ENCODE data around the gene SDCBP2.

Gene SDCBP2

DNA sequence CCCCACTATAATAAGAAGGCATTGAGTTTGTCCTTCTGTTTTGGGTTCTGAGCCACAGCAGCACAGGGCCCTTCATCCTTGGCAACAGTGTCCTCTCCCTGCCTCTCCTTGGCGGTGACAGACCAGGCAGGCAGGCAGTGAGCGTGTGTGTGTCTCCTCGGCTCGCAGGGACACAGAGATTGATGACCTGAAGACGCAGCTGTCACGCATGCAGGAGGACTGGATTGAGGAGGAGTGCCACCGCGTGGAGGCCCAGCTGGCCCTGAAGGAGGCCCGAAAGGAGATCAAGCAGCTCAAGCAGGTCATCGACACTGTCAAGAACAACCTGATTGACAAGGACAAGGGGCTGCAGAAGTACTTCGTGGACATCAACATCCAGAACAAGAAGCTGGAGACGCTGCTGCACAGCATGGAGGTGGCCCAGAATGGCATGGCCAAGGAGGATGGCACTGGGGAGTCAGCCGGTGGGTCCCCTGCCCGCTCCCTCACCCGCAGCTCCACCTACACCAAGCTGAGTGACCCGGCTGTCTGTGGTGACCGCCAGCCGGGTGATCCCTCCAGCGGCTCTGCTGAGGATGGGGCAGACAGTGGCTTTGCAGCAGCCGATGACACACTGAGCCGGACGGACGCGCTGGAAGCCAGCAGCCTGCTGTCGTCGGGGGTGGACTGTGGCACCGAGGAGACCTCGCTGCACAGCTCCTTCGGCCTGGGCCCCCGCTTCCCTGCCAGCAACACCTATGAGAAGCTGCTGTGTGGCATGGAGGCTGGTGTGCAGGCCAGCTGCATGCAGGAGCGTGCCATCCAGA lies 24.0 kb downstream of the SDCBP2 start:
- ChIA-PET POLR2A (no interaction called here), CTCF (no interaction called here)
- no peak for TF ChIP-seq SUZ12 (IDR thresholded peaks at IDR 0.05)
- TF ChIP-seq ELF4 (IDR thresholded peaks at IDR 0.05) = no peak
- TF ChIP-seq L3MBTL2 (conservative IDR thresholded peaks at IDR 0.05) = no peak
- TF ChIP-seq SP1 (IDR thresholded peaks at IDR 0.05) = no peak
- TF ChIP-seq FOXK2 (IDR thresholded peaks at IDR 0.05) = no peak
- no peak for TF ChIP-seq LEF1 (IDR thresholded peaks at IDR 0.05; ENCODE audit: borderline replicate concordance)
- TF ChIP-seq ZNF384 (IDR thresholded peaks at IDR 0.05) = no peak
- no peak for TF ChIP-seq BHLHE40 (IDR thresholded peaks at IDR 0.05; ENCODE audit: borderline replicate concordance)
- DNase-seq (ENCODE audit: extremely low spot score) = no peak

- ChIA-PET POLR2A (no interaction called here), CTCF (no interaction called here)
- TF ChIP-seq ARNT (IDR thresholded peaks at IDR 0.05) (no peak), CTBP1 (IDR thresholded peaks at IDR 0.05; ENCODE audit: borderline replicate concordance) (no peak), ELF4 (IDR thresholded peaks at IDR 0.05) (no peak), SP1 (IDR thresholded peaks at IDR 0.05) (no peak), HDGF (IDR thresholded peaks at IDR 0.05; ENCODE audit: borderline replicate concordance) (no peak), FOXK2 (IDR thresholded peaks at IDR 0.05) (no peak), FOXM1 (IDR thresholded peaks at IDR 0.05; ENCODE audit: borderline replicate concordance) (no peak), L3MBTL2 (conservative IDR thresholded peaks at IDR 0.05) (no peak), LEF1 (IDR thresholded peaks at IDR 0.05; ENCODE audit: borderline replicate concordance) (no peak), PKNOX1 (IDR thresholded peaks at IDR 0.05) (no peak), TARDBP (IDR thresholded peaks at IDR 0.05) (no peak), NFRKB (IDR thresholded peaks at IDR 0.05) (no peak), SUZ12 (IDR thresholded peaks at IDR 0.05) (no peak), ZNF384 (IDR thresholded peaks at IDR 0.05) (no peak), BHLHE40 (IDR thresholded peaks at IDR 0.05; ENCODE audit: borderline replicate concordance) (no peak), FOXA1 (IDR thresholded peaks at IDR 0.05) (no peak)
- no peak for DNase-seq (ENCODE audit: extremely low spot score)
Measured at GRCh38 chr20:1302685-1303541, 26.0 kb downstream of the SDCBP2 start.

- CTCF ChIA-PET = no interaction called here
- POLR2A ChIA-PET = no interaction called here
- DNase-seq (ENCODE audit: extremely low spot score) = no peak
Measured at GRCh38 chr20:1301031-1301529, 27.9 kb downstream of the SDCBP2 start.

DNA sequence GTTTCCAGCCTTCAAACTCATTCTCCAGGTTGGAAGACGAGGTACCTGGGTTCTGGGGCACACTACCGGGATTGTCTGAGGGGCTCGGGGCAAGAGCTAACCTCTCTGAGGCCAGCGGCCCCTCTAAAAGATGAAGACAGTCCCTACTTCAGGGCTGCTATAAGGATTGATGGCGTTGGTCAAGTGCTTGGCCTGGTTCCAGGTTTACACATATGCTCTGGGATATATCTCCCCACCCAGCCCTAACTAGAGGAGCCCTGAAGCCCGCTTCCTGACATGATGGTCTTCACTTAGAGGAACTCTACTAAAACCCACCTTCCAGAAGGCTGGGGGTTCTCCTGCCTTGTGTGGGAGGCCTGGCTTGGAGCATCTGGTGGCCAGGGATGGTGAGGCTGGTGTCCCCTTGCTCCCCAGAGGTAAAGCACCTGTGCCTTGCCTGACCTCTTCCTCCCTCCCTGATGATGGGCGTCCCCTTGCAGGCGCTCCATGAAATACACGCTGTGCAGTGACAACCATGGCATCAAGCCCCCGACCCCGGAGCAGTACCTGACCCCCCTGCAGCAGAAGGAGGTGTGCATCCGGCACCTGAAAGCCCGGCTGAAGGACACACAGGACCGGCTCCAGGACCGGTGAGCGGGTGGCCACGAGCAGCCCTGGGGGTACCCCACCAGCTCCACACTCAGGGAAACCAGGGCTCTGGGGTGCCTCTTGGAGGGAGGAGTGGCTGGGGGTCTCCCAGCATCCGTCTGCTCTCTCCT lies 28.7 kb downstream of the SDCBP2 start:
- ChIA-PET CTCF (no interaction called here), POLR2A (no interaction called here)
- TF ChIP-seq SUZ12 (IDR thresholded peaks at IDR 0.05) (no peak), TARDBP (IDR thresholded peaks at IDR 0.05) (no peak), CTBP1 (IDR thresholded peaks at IDR 0.05; ENCODE audit: borderline replicate concordance) (no peak), ARNT (IDR thresholded peaks at IDR 0.05) (no peak), NFRKB (IDR thresholded peaks at IDR 0.05) (no peak), ELF4 (IDR thresholded peaks at IDR 0.05) (no peak), L3MBTL2 (conservative IDR thresholded peaks at IDR 0.05) (no peak), LEF1 (IDR thresholded peaks at IDR 0.05; ENCODE audit: borderline replicate concordance) (no peak), FOXK2 (IDR thresholded peaks at IDR 0.05) (no peak), PKNOX1 (IDR thresholded peaks at IDR 0.05) (no peak)
- DNase-seq (ENCODE audit: extremely low spot score) = no peak

More at GRCh38 chr20:1301031-1301529, 27.9 kb downstream of the SDCBP2 start:
- no peak for TF ChIP-seq HDGF (IDR thresholded peaks at IDR 0.05; ENCODE audit: borderline replicate concordance)
- no peak for TF ChIP-seq CTBP1 (IDR thresholded peaks at IDR 0.05; ENCODE audit: borderline replicate concordance)
- TF ChIP-seq L3MBTL2 (conservative IDR thresholded peaks at IDR 0.05) = no peak
- no peak for TF ChIP-seq LEF1 (IDR thresholded peaks at IDR 0.05; ENCODE audit: borderline replicate concordance)
- TF ChIP-seq FOXM1 (IDR thresholded peaks at IDR 0.05; ENCODE audit: borderline replicate concordance) = no peak
- TF ChIP-seq NFRKB (IDR thresholded peaks at IDR 0.05) = no peak
- no peak for TF ChIP-seq FOXK2 (IDR thresholded peaks at IDR 0.05)
- no peak for TF ChIP-seq SP1 (IDR thresholded peaks at IDR 0.05)
- no peak for TF ChIP-seq TARDBP (IDR thresholded peaks at IDR 0.05)
- no peak for TF ChIP-seq ELF4 (IDR thresholded peaks at IDR 0.05)
- no peak for TF ChIP-seq FOXA1 (IDR thresholded peaks at IDR 0.05)
- no peak for TF ChIP-seq ZNF384 (IDR thresholded peaks at IDR 0.05)
- TF ChIP-seq PKNOX1 (IDR thresholded peaks at IDR 0.05) = no peak
- TF ChIP-seq ARNT (IDR thresholded peaks at IDR 0.05) = no peak
- no peak for TF ChIP-seq SUZ12 (IDR thresholded peaks at IDR 0.05)
- TF ChIP-seq BHLHE40 (IDR thresholded peaks at IDR 0.05; ENCODE audit: borderline replicate concordance) = no peak

- TF ChIP-seq FOXA1 (IDR thresholded peaks at IDR 0.05) = no peak
- POLR2A ChIA-PET = no interaction called here
- CTCF ChIA-PET = no interaction called here
- peak; percentile 46 for DNase-seq (ENCODE audit: extremely low spot score)
Measured at GRCh38 chr20:1299522-1299921, 29.4 kb downstream of the SDCBP2 start.

Data from HEK293T (cell line).